Activated gamma-delta T cell treated with anti-CD3 and anti-CD28 coated beads, Interleukin-2, amount 50 U/mL, for 16 hours (primary cell): Measurements from ENCODE around the gene CPSF4.
A peak's percentile ranks its signal among the peaks of the same experiment; 100 is the strongest.

ENCODE experiments used
- DNase-seq: peaks from one replicate; pipeline ENCODE4 v3.0.0-alpha.2; 2020; ENCODE audit warnings: low read depth

CPSF4 gene

DNA sequence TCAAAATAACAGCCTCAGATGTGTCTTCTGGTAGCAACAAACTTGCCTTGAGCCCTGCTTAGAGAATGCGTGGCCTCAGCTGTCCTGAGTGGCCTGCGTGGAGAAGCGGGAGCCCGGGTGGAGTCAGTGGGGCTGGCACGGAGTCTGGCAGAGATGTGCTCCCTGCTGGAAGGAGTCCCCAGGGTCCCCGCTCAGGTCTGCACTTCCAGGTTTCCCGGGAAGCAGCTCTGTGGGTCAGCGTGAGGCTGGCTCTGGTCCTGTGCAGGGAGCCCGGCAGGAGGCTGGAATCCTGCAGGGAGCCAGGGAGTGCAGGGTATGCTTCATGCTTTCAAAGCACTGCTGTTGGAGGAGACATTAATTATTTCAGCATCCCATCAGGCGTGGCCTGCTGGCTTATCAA lies 10.1 kb downstream of the CPSF4 start:
- no peak for DNase-seq

DNA sequence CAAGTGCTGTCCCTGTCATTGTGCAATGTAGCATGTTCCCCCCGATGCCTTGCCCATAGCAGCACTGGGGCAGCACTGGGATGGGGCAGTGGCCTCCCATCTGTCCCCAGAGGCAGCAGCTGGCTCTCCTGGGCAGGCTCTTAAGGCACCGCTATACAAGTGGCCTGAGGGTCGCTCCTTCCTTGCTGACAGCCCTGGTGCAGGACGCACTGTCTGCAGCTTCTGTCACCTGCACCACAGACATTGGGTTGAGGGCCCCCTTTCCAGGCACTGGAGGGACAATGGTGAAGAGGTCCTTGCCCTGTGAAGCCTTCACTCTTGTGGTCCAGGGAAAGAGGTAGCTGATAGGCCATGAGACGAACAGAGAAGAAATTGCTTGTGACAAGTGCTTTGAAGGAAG lies 10.6 kb downstream of the CPSF4 start:
- DNase-seq: no peak

DNA sequence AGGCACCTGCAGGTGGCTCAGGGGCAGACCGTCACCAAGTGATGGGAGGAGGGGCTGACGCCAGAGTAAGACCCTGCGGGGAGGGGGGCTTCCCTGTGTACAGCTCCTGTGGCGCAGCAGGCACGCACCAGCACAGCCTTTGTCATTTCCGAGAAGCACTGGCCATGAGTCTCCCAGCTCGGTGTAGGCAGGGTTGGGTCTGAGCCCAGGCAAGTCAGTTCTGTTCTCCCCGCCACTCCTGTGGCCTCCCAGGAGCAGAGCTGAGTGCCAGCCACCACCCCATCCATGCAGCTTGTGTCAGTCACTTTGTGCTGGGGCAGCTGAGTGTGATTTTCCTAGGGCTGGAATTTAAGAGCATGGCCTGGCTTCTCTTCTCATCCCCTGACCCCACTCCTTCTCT lies 13.2 kb downstream of the CPSF4 start:
- DNase-seq: no peak

DNA sequence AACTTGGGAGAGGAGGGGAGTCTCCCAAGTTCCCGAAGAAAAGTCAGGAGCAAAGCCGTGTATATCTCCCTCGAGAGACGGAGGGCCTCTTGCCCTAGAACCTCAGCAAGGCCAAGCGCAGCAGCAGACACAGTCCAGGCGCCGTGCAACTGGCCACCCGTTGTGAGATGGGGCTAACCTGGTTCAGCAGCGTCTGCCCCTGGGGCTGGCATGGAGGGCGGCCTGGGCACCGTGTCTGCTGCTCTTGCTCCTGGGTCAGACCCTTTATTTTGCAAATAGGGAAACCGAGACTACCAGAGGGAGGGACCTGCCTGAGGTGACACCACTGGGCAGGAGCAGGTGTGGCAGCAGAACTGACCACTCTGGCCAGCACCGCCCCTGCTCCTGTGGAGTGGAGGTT lies 13.8 kb downstream of the CPSF4 start:
- no peak for DNase-seq

DNA sequence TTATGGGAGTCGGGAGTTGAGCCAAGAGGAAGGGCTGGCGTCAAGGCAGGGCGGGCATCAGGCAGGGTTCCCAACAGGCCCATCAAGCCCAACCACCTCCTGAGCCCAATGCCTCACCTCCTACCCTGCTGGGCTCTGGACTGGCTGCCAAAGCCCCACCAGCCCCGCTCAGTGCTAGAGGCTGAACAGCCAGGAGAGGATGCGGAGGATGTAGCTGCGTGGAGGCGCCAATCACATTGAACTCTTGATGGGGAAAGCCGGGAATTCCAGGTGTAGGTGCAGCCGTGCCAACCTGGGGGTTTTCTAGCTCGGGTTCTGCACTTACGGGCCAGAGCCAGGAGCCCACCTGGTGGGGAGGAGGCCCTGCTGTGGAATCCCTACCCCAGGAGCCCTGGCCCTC lies 14.4 kb downstream of the CPSF4 start:
- DNase-seq: no peak

DNA sequence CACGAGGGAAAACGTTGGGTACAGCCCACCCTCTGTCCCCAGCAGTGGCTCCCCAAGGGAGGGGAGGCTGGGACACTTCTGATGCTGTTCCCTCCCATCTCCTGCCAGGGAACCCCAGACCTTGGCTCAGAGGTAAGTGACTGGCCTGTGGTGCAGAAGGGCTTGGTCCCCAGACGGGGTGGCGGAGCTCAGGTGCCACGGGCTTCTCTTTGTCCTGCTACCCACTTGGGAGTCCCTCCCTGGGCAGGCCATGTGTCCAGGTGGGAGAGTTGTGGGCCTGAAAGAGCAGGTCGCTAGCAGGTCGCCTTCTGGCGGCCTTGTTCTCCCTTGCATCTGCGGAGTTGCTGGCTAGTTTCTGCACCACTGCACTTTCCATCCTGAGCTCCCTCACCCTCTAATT lies 17.1 kb downstream of the CPSF4 start:
- DNase-seq: no peak

DNA sequence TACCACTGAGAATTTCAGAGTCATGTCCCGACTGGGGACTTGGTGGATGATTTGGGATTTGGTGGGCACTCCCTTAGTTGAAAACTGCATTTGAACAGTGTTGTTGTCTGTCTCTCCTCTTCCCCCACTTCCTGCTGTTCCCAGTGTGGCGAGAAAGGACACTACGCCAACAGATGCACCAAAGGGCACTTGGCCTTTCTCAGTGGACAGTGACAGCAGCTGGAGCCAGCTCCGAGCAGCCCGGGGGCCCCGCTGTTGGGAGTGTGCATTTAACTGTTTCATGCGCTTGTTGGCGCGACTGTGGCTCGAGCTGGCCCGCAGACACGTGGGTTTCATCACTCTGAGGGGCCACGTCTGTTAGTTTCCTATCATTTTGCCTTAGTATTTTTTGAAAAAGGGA lies 17.5 kb downstream of the CPSF4 start:
- no peak for DNase-seq

DNA sequence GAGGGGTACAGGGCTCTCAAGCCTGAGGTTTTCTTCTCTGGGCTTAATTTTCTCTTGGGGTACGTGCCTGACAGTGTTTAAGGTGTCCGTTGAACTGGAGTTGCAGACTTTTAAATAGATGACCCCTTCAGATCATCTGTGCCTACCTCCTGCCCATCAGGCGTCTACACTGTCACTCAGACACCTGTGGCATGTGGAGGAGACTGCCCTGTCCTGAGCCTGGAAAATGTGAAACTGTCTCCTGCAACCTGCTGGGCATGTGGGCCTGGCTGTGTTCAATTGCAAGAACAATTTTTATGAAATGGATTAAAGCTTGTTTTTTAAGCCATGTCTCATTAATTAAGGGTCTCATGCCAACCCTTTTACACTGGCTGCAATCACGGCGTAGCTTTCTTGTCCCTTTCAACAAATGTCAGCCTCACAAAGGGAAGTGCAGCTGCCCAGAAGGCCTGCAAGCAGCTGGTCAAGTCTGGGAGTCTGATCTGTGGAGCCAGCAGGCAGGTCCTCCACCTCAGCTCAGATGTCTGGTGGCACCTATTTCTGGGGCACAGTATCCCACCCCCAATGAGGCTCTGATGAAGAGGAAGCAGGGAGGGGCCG lies 18.4 kb downstream of the CPSF4 start:
- no peak for DNase-seq

DNA sequence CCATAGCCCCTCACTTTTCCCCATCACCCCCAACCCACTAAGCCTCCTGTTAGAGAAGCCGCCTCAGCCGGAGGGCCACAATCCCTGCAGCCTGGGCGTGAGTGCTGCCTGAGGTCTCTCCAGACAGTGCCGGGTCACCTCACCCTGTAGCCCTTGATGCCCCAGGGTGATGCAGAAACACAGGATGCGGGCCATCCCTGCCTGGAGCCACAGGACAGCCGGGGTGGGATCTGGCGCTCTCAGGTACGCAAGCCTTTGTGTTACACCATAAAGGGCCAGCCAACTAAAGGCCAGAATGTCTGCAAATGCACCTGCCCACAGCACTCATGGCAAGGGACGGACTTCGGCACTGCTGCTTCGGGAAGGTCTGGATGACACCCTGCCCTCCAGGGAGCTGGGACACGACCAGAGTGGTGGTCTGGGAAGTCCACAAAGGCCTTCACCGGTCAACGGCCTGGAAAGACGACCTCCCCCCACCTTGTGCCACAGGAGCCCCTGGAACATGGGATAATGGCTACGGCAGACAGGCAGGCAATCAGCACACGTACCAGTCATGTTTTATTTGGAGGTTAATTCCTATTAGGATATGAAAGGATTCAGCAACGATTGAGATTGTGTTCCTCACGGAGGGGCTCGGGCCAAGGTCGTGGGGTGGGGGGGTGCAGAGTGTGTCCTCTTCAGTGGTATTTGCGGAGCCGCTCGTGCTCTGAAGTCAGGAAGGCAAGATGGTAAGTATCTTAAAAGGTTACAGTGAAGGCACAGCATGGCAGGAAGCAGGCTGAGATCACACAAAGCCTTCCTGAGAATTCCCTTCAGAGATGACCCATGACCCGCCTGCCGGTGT lies 19.1 kb downstream of the CPSF4 start:
- no peak for DNase-seq

DNA sequence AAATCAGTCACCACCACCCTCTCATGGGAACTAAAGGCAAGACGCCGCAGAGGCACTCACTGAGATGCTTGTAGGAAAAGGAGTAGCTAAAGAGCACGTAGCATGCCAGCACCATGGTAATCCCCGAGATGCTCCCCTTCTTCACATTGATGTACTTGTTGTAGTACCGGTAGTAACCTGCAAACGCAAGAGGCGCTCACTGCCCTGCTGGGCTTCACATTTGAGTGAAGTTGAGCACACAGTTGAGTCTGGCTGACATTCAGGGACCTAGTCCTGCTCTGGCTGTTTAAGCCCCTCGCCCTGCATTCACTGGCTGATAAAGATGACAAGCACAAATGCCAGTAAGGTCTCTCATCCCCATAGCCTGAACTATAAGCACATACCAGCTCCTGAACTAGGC lies 20.3 kb downstream of the CPSF4 start:
- no peak for DNase-seq

DNA sequence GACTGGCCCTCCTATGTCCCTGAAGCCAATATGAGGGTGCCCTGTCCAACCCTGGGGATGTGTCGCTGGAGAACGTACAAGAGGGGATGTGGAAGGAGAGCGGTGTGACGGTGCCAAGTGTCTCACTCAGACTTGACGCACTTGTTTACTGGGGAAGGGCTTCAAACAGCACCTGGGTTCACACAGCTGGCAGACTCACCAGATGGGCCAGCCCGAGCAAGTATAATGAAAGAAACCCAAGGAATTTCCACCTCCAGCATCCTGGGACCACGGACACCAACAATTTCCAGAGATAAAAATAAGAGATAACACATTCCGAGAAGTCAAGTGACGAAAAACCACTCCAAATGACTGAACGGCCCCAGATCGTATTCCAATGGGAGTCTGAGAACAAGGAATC lies 21.9 kb downstream of the CPSF4 start:
- no peak for DNase-seq

DNA sequence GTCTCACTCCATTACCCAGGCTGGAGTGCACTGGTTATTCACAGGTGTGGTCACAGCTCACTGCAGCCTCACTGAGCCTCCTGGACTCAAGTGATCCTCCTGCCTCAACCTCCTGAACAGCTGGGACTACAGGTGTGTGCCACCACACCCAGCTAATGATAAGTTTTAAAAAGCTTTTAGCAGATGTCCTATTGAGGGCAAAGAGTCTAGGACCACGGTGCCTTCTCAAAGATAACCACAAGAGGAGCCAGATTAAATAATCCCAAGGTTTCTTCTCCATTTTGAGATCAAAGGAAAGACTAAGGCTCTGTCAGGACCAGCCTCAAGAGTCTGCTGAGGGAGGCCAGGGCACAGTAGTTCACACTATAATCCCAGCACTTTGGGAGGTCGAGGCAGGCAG lies 22.5 kb downstream of the CPSF4 start:
- DNase-seq: no peak

DNA sequence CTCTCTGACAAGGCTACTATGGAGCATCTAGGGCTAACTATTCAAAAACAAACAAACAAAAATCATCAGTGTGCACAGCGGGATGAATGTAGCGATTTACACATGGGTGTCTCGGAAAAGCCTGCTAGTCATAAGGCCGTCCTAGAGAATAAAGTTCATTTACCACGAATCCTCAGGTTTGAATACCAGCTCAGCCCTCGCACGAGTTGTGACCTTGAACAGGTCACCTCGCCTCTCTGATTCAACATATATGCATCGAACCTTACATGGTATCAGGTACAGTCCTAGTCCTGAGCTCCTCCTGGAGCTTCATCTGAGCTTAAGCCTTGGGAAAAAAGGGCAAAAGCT lies 26.7 kb downstream of the CPSF4 start:
- DNase-seq: no peak

DNA sequence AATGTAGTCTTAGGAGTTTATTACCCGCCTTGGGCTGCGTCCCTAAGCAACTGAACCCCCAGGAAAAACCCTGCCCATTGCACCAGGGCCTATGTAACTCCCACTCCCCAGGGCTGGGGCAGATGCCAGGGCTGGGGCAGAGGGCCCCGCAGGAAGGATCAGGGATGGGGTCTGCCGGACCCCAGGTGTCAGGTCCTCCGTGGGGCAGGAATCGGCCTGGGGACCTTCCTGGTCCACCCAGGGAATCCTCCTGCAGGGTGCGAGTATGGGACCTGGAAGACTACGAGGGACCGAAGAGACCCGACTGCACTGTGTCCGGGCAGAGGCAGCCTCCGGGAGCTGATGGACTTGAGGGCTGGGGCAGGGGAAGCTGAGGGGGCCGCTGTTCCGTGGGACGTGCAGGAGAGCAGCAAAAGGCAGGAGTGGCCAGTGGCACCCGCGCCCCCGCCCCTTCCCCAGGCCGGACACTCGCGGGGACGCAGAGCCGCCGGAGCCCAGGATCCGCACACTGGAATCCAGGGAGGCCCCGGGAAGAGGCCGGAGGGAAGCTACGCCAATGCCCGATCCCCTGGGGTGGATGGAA lies 29.7 kb downstream of the CPSF4 start:
- no peak for DNase-seq

DNA sequence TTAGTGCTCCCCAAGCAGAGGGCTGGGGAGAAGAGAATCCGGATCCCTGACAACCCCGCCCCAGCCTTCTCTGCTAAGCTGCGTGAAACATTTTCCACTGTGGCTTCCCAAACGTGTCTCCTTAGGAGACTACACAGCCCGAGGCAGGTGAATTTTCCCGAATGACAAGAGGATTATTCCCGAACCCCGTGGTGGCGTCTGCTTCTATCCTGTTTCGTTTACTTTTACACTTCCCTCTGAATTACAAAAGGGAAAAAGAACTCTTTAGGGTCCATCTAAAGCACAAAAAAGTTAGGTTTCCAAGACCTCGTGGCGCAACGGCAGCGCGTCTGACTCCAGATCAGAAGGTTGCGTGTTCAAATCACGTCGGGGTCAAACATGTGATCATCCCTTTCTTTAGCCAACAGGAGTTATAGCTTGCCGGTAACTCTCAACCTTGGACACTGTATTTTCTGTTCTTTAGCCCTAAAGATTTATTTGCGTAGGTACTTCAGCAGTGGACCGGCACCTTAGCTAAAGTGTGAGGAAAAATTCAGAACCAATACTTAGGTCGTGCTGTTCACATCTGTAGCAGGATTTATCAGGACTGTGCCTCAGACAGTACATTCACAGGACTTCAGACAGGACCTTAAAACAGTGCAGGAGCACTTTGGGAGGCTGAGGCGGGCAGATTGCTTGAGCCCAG lies 30.8 kb downstream of the CPSF4 start:
- DNase-seq: no peak

DNA sequence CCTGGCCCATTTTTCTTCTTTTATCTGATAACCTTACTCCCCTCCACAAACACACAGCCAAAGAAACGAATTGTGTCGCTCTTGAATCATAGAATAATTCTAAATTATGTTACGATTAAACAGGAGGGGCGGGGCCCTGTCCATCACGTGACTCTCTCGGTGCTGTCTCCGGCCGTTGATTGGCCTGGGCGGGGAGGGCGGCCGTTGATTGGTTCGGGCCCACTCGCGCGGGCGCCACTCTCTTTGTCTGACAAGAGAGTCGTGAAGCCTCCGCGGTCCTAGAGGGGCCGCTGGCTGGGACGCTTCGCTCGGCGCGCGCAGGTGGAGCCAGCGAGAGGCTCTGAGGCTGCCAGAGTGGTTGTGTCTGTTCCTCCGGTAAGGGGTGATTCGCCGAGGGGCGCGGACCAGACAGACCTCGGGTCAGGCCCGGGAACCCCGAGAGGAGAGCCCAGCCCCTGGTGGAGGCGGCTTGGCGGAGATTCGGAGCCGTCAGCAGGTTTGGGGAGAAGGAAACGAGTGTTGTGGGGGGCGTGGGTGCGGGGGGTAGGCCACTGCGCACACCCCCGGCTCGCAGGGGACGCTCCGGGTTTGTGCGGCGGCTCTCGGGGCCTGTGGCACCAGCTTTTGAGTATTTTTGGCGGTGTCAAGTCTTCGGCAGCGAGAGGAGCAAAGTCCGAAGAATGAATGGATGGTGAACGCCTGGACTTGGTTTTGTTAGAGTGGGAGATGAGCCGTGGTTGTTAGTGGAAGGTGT lies 34.0 kb downstream of the CPSF4 start, which contains the start of gene ZNF789:
TSS of gene ZNF789 (plus strand) at position 330 of the 754 bp plus-strand sequence. CDS start 3,567 bp downstream, outside the sequence.
- peak; percentile 98 for DNase-seq

DNA sequence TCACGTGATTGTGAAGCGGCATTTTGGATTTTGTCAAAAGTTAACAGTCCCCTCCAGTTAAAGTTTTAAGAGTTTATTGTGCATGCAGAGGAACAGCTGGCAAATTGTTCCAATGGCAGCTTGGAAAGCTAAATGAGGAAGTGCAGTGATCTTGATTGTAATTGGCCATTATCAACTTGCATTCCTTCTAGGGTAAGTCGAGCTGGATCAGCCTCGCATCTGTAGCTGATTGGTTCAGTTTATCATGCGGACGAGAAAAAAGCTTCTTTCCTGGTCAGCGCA lies 34.5 kb downstream of the CPSF4 start:
- no peak for DNase-seq

DNA sequence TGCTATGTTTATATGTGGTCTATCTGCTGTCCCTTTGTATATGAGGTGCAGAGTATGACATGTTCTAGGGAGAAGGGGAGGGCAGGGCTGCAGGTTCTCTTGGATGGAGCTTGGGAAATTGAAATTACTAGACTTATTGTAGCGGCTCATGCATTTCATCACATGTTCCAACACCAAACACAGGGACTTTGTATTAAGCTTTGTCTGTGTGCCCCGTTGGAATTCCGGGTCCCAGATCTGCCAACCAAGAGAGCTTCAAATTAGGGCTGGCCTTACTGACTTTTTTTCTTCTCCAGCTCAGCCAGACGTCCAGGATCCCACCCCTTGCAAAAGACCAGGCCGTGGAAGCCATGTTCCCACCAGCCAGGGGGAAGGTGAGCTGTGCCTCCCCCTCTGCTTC lies 37.4 kb downstream of the CPSF4 start:
- no peak for DNase-seq

DNA sequence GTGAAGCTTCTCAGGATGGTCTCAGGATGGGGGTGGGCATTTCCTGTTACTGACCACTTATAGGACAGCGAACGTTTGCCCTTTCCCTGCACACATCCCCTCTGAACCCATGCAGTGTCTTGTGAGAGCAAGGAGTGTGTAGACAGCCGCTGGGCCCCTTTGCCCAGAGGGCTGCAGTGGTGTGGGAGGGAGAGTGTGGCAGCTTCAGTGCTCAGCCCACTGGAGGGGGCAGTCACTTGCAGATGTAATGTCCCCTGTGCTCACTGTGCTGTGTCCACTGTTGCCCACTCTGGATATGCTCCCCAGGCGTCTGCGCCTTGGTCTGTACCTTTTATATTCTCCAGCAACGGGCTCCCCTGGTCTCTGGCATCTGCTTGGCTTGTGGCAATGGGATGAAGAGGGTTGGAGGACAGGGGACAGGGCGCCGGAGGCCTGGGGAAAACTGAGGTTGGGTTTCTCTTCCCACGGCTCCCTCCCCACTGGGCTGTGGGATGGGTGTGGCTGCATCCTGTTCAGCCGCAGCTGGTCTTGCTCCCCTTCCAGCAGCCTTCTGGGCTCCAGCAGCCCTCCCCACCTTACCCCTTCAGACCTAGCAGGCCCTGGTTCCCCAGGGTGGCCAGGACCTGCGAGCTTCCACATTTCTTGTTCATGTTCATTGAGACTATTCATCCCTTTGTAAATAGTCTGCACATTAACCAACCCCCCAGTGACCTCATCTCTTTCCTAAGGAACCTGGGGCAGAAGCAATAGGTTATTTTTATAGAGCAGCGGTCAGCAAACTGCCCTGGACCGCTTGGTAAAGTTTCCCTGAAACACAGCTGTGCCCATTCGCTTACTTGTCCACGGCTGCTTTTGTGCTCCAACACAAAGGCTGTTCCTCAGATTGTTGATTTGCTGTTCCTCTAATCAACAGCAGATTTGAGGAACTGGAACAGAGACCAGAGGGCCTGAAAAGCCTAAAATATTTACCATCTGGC lies 40.0 kb downstream of the CPSF4 start:
- no peak for DNase-seq

DNA sequence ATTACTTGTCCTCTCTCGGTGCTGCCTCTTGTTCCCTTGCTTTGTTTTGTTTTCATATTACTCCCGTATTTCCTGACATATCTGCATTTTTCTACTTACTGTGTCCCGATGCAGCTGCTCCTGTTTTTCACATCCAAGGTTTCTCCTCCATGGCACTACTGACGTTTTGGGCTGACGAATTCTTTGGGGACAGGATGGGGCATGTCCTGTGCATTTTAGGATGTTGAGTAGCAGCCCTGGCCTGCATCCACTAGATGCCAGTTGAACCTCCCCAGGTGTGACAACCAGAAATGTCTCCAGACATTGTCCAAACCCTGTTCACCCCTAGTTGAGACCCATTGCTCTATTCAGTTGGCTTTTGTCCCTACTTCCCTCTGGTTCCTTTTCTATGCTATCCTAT lies 46.4 kb downstream of the CPSF4 start:
- no peak for DNase-seq

DNA sequence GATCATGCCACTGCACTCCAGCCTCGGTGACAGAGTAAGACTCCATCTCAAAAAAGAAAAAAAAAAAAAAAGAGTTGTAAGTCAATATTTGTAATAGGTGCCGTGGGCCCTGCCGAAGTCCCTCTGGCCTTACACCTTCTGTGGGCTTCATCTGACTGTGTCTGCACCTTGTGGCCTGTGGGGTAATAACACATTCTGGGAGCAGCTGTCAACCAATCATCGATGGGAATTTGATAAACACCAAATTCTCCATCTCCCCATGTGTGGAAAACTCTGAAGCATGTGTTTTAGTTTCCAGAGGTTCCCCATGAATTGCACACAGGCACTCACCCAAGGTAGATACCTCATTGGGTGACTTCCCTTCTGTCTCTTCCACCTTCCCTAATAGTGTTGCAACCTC lies 50.5 kb downstream of the CPSF4 start:
- DNase-seq: no peak
